Measurements from ENCODE around the gene CXCR6. TPM values are rescaled to one million over a fixed set of nuclear protein-coding genes. Genes with fewer than 3 reads are reported as not detected.

CXCR6 gene
- total and polyA plus RNA-seq, 3 experiments from 2014 or later, result 5.8 to 70.8 (median 5.9) TPM

DNA sequence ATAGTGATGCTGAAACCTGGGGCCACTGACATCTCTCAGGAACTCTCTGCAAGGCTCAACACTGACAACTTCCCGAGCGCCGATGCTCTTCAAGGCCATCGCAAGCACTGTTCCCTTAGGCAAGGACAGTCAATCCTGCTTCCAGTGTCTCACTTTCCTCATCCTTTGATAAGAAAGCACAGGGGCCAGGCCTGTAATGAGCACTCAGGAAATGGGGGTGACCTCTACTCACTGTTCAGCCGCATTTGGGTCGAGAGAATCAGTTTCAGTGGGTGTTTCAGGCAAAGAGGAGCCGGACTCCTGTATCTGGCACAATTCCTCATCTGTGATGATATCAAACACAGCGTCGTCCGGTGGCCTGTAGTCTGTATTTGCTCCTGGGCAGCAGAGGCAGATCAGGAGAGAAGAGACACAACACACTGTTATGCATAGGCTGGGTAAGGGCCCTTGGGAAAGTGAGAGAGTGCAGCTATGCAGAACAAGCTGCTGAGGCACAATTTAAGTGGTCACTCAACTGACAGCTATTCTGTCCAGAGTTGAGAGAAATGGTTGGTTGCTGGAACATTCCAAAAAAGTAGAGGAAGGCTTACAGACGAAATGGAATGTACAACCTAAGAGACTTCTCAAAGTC is 11.9 kb downstream of the CXCR6 start:
- peaks cover 83 to 96% (median 84%) of the 10 kb centered on the region in 3 donors for H3K4me1 Mint-ChIP-seq
- peaks cover 56 to 96% (median 61%) of the 10 kb centered on the region in 3 donors for H3K36me3 Mint-ChIP-seq
- Histone ChIP-seq H3K4me1 (ENCODE audit: insufficient read depth, low read length) (peaks cover 53% of the 10 kb centered on the region), H3K4me3 (ENCODE audit: low read length) (no peak overlapping the region), H3K9me3 (ENCODE audit: low read length) (no peaks in the 10 kb centered on the region), H3K27me3 (ENCODE audit: insufficient read depth, low read length, poor library complexity, severe bottlenecking) (no peaks in the 10 kb centered on the region), H3K36me3 (ENCODE audit: insufficient read depth, low read length) (peaks cover 88% of the 10 kb centered on the region), H3K27ac (ENCODE audit: low read depth, low read length) (no peak overlapping the region)
- peak overlapping the region in 2 of 7 donors; percentile 40 to 51 for H3K4me3 Mint-ChIP-seq
- no peaks in the 10 kb centered on the region for H3K9me3 Mint-ChIP-seq
- DNase-seq, result no peak
- no peaks in the 10 kb centered on the region for H3K27me3 Mint-ChIP-seq
- CTCF ChIA-PET, result no interaction called here
- POLR2A ChIA-PET, result no interaction called here
- H3K27ac Mint-ChIP-seq, result peak overlapping the region in 5 of 8 donors; percentile 42 to 88 (median 58)

GRCh38 chr3:45955706-45956105 is 12.4 kb downstream of the CXCR6 start:
- no peaks in the 10 kb centered on the region for H3K9me3 ChIP-seq (ENCODE audit: low read length)
- Mint-ChIP-seq H3K27me3 (no peaks in the 10 kb centered on the region), H3K9me3 (no peaks in the 10 kb centered on the region), H3K36me3 (peaks cover 61 to 97% (median 63%) of the 10 kb centered on the region in 3 donors), H3K27ac (peak overlapping the region in 4 of 8 donors; percentile 42 to 65 (median 60)), H3K4me1 (peaks cover 81 to 92% (median 81%) of the 10 kb centered on the region in 3 donors), H3K4me3 (no peak overlapping the region)
- ChIA-PET CTCF (no interaction called here), POLR2A (no interaction called here)
- no peak for DNase-seq
- H3K27me3 ChIP-seq (ENCODE audit: insufficient read depth, low read length, poor library complexity, severe bottlenecking), result no peaks in the 10 kb centered on the region
- H3K4me1 ChIP-seq (ENCODE audit: insufficient read depth, low read length), result peaks cover 47% of the 10 kb centered on the region
- no peak overlapping the region for H3K27ac ChIP-seq (ENCODE audit: low read depth, low read length)
- peaks cover 93% of the 10 kb centered on the region for H3K36me3 ChIP-seq (ENCODE audit: insufficient read depth, low read length)
- no peak overlapping the region for H3K4me3 ChIP-seq (ENCODE audit: low read length)

DNA sequence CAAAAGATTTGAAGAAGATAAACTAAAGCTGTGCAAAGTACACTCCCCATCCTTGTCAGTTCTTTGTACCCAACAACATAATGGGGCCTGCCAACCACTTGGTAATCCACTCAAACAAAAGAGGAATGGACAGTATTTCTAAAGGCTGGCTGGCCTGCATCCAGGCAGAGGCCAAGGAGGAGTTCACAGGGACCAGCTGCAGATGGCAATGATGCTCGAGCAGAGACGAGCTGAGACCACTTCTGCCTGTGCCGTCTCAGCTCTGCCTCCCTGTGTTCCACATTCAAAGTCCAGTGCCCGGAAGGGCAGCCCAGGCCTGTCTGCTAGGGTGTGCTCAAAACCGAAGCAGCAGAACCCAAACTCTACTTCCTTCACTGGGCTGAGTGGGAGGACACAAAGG is 14.3 kb downstream of the CXCR6 start:
- H3K4me1 ChIP-seq (ENCODE audit: insufficient read depth, low read length), result peaks cover 33% of the 10 kb centered on the region
- no peaks in the 10 kb centered on the region for H3K27me3 Mint-ChIP-seq
- H3K36me3 Mint-ChIP-seq, result peaks cover 56 to 97% (median 76%) of the 10 kb centered on the region in 3 donors
- ChIA-PET CTCF (interaction anchor here (1.2 to 2.1 kb wide), 5 partner anchors 8 to 123 kb away, joined by 3 to 6 read pairs (median 4); no protein-coding TSS in a partner anchor), POLR2A (interaction anchor here (1.0 to 2.7 kb wide), 2 partner anchors 10 to 19 kb away, joined by 3 to 9 read pairs; no protein-coding TSS in a partner anchor)
- H3K27me3 ChIP-seq (ENCODE audit: insufficient read depth, low read length, poor library complexity, severe bottlenecking), result no peaks in the 10 kb centered on the region
- H3K36me3 ChIP-seq (ENCODE audit: insufficient read depth, low read length), result peaks cover 92% of the 10 kb centered on the region
- no peak overlapping the region for H3K27ac ChIP-seq (ENCODE audit: low read depth, low read length)
- peak overlapping the region; percentile 81 to 94 (median 90) for H3K27ac Mint-ChIP-seq
- H3K9me3 Mint-ChIP-seq, result no peaks in the 10 kb centered on the region
- H3K4me1 Mint-ChIP-seq, result peaks cover 76 to 90% (median 78%) of the 10 kb centered on the region in 3 donors
- peak overlapping the region; percentile 34 to 82 (median 56) for H3K4me3 Mint-ChIP-seq
- DNase-seq, result no peak
- no peak overlapping the region for H3K4me3 ChIP-seq (ENCODE audit: low read length)
- H3K9me3 ChIP-seq (ENCODE audit: low read length), result no peaks in the 10 kb centered on the region

- Mint-ChIP-seq H3K4me3 (peak overlapping the region; percentile 3 to 84 (median 56)), H3K4me1 (peaks cover 76 to 90% (median 78%) of the 10 kb centered on the region in 3 donors), H3K27ac (peak overlapping the region; percentile 81 to 95 (median 92)), H3K9me3 (no peaks in the 10 kb centered on the region), H3K27me3 (no peaks in the 10 kb centered on the region), H3K36me3 (peaks cover 53 to 97% (median 73%) of the 10 kb centered on the region in 3 donors)
- H3K27me3 ChIP-seq (ENCODE audit: insufficient read depth, low read length, poor library complexity, severe bottlenecking), result no peaks in the 10 kb centered on the region
- no peak overlapping the region for H3K27ac ChIP-seq (ENCODE audit: low read depth, low read length)
- POLR2A ChIA-PET, result interaction anchor here (0.6 to 2.7 kb wide), 3 partner anchors 13 to 19 kb away, joined by 3 to 9 read pairs (median 3); no protein-coding TSS in a partner anchor
- no peak overlapping the region for H3K4me3 ChIP-seq (ENCODE audit: low read length)
- CTCF ChIA-PET, result interaction anchor here (1.2 to 5.3 kb wide), 7 partner anchors 8 to 122 kb away, joined by 4 to 22 read pairs (median 5); no protein-coding TSS in a partner anchor
- H3K36me3 ChIP-seq (ENCODE audit: insufficient read depth, low read length), result peaks cover 92% of the 10 kb centered on the region
- no peaks in the 10 kb centered on the region for H3K9me3 ChIP-seq (ENCODE audit: low read length)
- peak in 1 of 5 donors; percentile 51 for DNase-seq
- peaks cover 36% of the 10 kb centered on the region for H3K4me1 ChIP-seq (ENCODE audit: insufficient read depth, low read length)
These were observed 15.1 kb downstream of the CXCR6 start for GRCh38 chr3:45958321-45958791.

DNA sequence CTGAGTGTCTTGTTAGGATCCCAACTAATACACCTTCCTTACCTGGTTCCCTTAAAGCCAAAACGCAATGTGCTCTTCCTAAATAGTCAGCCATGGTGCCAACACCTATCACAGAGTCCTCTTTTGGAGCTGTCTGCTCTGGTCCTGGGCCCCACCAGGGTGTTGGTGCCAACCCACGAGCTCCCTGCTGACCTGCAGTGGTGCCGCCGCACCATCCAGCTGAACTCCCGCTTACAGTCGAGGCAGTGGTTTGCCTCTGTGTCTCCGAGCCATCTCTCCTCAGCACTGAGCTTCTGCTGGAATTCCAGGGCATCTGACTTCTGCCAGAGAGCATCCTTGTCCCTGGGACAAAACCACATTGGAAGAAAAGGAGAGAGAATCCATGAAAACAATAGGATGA is 15.9 kb downstream of the CXCR6 start:
- Mint-ChIP-seq H3K27me3 (no peaks in the 10 kb centered on the region), H3K4me1 (peaks cover 76 to 90% (median 78%) of the 10 kb centered on the region in 3 donors), H3K36me3 (peaks cover 49 to 97% (median 67%) of the 10 kb centered on the region in 3 donors), H3K9me3 (no peaks in the 10 kb centered on the region), H3K27ac (peak overlapping the region; percentile 81 to 95 (median 92)), H3K4me3 (peak overlapping the region in 4 of 7 donors; percentile 55 to 84 (median 74))
- H3K27ac ChIP-seq (ENCODE audit: low read depth, low read length), result no peak overlapping the region
- H3K9me3 ChIP-seq (ENCODE audit: low read length), result no peaks in the 10 kb centered on the region
- DNase-seq, result no peak
- H3K4me3 ChIP-seq (ENCODE audit: low read length), result no peak overlapping the region
- ChIA-PET CTCF (interaction anchor here (0.6 to 5.3 kb wide), 6 partner anchors 9 to 448 kb away, joined by 3 to 22 read pairs (median 4); no protein-coding TSS in a partner anchor), POLR2A (interaction anchor here (1.2 to 2.7 kb wide), 2 partner anchors 14 to 18 kb away, joined by 3 to 9 read pairs; no protein-coding TSS in a partner anchor)
- no peaks in the 10 kb centered on the region for H3K27me3 ChIP-seq (ENCODE audit: insufficient read depth, low read length, poor library complexity, severe bottlenecking)
- peaks cover 91% of the 10 kb centered on the region for H3K36me3 ChIP-seq (ENCODE audit: insufficient read depth, low read length)
- H3K4me1 ChIP-seq (ENCODE audit: insufficient read depth, low read length), result peaks cover 45% of the 10 kb centered on the region

GRCh38 chr3:45960289-45960688 is 17.0 kb downstream of the CXCR6 start:
- ChIA-PET CTCF (interaction anchor here (1.0 to 5.3 kb wide), 4 partner anchors 10 to 119 kb away, joined by 3 to 22 read pairs (median 9); no protein-coding TSS in a partner anchor), POLR2A (no interaction called here)
- no peak overlapping the region for H3K4me3 Mint-ChIP-seq
- no peaks in the 10 kb centered on the region for H3K27me3 Mint-ChIP-seq
- Histone ChIP-seq H3K27ac (ENCODE audit: low read depth, low read length) (no peak overlapping the region), H3K9me3 (ENCODE audit: low read length) (no peaks in the 10 kb centered on the region), H3K27me3 (ENCODE audit: insufficient read depth, low read length, poor library complexity, severe bottlenecking) (no peaks in the 10 kb centered on the region), H3K4me1 (ENCODE audit: insufficient read depth, low read length) (peaks cover 56% of the 10 kb centered on the region), H3K36me3 (ENCODE audit: insufficient read depth, low read length) (peaks cover 86% of the 10 kb centered on the region), H3K4me3 (ENCODE audit: low read length) (no peak overlapping the region)
- peaks cover 40 to 97% (median 57%) of the 10 kb centered on the region in 3 donors for H3K36me3 Mint-ChIP-seq
- H3K4me1 Mint-ChIP-seq, result peaks cover 85 to 90% (median 85%) of the 10 kb centered on the region in 3 donors
- no peaks in the 10 kb centered on the region for H3K9me3 Mint-ChIP-seq
- no peak for DNase-seq
- peak overlapping the region in 7 of 8 donors; percentile 43 to 94 (median 90) for H3K27ac Mint-ChIP-seq

- CTCF ChIA-PET, result interaction anchor here (0.9 to 5.3 kb wide), 10 partner anchors 9 to 416 kb away, joined by 3 to 22 read pairs (median 4); no protein-coding TSS in a partner anchor
- H3K27ac ChIP-seq (ENCODE audit: low read depth, low read length), result no peak overlapping the region
These were observed 18.8 kb downstream of the CXCR6 start for GRCh38 chr3:45962033-45962432.

More at GRCh38 chr3:45962033-45962432, 18.8 kb downstream of the CXCR6 start:
- H3K27me3 Mint-ChIP-seq, result no peaks in the 10 kb centered on the region
- POLR2A ChIA-PET, result interaction anchor here (0.7 to 1.2 kb wide), 2 partner anchors 32 to 107 kb away, joined by 3 read pairs; no protein-coding TSS in a partner anchor
- H3K4me1 ChIP-seq (ENCODE audit: insufficient read depth, low read length), result peaks cover 73% of the 10 kb centered on the region
- no peak overlapping the region for H3K4me3 ChIP-seq (ENCODE audit: low read length)
- H3K36me3 ChIP-seq (ENCODE audit: insufficient read depth, low read length), result peaks cover 84% of the 10 kb centered on the region
- H3K4me3 Mint-ChIP-seq, result peak overlapping the region in 5 of 7 donors; percentile 41 to 59 (median 51)
- no peaks in the 10 kb centered on the region for H3K9me3 ChIP-seq (ENCODE audit: low read length)
- no peaks in the 10 kb centered on the region for H3K27me3 ChIP-seq (ENCODE audit: insufficient read depth, low read length, poor library complexity, severe bottlenecking)
- no peaks in the 10 kb centered on the region for H3K9me3 Mint-ChIP-seq
- H3K27ac Mint-ChIP-seq, result peak overlapping the region; percentile 32 to 96 (median 90)
- no peak for DNase-seq
- H3K4me1 Mint-ChIP-seq, result peaks cover 88 to 94% (median 89%) of the 10 kb centered on the region in 3 donors
- peaks cover 39 to 98% (median 49%) of the 10 kb centered on the region in 3 donors for H3K36me3 Mint-ChIP-seq

All from CD8-positive, alpha-beta memory T cell (primary cell).